Measurements from ENCODE around the gene PPP6R3.
"Not testable (repeated sequence)": the region's sequence is repeated elsewhere in the genome, so short reads cannot be mapped to it uniquely, and the experiment has no call there.

The PPP6R3 gene

DNA sequence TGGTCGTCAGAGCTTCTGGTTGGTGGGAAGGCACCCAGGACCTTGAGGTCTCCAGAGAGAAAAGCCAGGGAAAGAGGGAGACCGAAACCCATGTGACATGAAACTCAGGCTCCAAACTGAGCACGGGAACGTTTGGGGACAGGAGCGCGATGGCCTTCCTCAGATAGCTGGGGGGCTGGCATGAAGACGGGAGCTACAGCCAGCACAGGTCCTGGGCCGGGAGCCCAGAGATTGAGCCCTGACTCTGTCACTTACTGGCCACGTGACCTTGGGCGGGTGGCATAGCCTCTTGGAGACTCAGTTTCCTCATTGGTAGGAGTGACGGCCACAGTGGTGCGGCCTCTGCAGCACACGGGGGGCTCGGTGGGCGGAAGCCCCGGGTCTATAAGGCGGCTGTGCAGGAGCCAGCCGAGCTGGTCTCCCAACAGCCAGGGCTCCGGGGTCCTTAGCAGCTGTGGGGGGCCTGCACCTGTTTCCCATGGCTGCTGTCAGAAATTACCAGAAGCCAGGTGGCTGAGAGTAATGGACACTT, 36.4 kb upstream of the PPP6R3 start:
- Histone ChIP-seq H3K4me3 (ENCODE audit: low read length in 2 of 2) (no peak overlapping the region), H3K36me3 (ENCODE audit: control insufficient read depth in 2 of 2, insufficient read depth in 2 of 2, low read length in 2 of 2) (peaks cover 42 to 48% of the 10 kb centered on the region in 2 donors), H3K27ac (ENCODE audit: low read depth in 2 of 2, low read length in 2 of 2) (no peak overlapping the region), H3K27me3 (ENCODE audit: control insufficient read depth in 2 of 2, insufficient read depth in 2 of 2, low read length in 2 of 2) (no peaks in the 10 kb centered on the region), H3K9ac (ENCODE audit: low read depth in 1 of 2, low read length in 2 of 2) (no peak overlapping the region), H3K4me1 (ENCODE audit: control insufficient read depth in 2 of 2, insufficient read depth in 2 of 2, low read length in 2 of 2) (no peaks in the 10 kb centered on the region), H3K9me3 (ENCODE audit: control insufficient read depth in 2 of 2, low read length in 2 of 2) (no peaks in the 10 kb centered on the region)

DNA sequence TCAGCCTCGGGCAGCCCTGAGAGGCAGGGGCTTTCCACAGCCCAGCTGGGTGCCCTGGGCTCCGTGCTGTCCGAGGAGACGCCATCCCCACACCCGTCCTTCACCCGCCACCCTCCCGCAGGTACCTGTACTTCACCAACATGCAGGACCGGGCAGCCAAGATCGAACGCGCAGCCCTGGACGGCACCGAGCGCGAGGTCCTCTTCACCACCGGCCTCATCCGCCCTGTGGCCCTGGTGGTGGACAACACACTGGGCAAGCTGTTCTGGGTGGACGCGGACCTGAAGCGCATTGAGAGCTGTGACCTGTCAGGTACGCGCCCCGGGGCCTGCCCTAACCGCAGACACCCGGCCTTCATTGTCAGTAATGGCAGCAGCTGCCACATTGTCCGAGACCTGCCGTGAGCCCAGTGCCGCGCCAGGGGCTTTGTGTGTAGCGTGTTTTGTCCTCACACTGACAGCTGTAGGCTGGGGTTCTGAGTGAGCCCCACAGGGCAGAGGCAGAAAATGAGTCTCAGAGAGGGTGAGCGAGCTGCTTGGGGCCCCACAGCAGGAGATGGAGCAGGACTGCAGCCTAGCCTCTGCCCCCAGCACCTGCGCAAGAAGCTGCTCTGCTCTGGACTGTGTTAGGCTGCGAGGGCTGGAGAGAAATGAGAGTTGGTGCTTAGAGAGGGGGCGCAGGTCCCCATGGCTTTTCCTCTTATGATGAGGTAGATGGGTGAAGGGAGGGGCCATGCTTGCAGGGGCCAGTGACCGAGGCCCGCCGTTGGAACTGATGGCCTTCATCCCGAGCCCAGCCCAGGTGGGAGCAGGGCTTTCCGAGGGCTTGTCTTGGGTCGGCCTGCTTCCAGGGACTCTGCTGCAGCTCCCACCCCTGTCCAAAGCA, 35.3 kb upstream of the PPP6R3 start:
- H3K27ac ChIP-seq (ENCODE audit: low read depth in 2 of 2, low read length in 2 of 2): no peak overlapping the region
- peaks cover 43 to 51% of the 10 kb centered on the region in 2 donors for H3K36me3 ChIP-seq (ENCODE audit: control insufficient read depth in 2 of 2, insufficient read depth in 2 of 2, low read length in 2 of 2)
- H3K27me3 ChIP-seq (ENCODE audit: control insufficient read depth in 2 of 2, insufficient read depth in 2 of 2, low read length in 2 of 2): no peaks in the 10 kb centered on the region
- H3K9ac ChIP-seq (ENCODE audit: low read depth in 1 of 2, low read length in 2 of 2): no peak overlapping the region
- H3K9me3 ChIP-seq (ENCODE audit: control insufficient read depth in 2 of 2, low read length in 2 of 2): peaks cover 0 to 4% of the 10 kb centered on the region in 2 donors
- no peaks in the 10 kb centered on the region for H3K4me1 ChIP-seq (ENCODE audit: control insufficient read depth in 2 of 2, insufficient read depth in 2 of 2, low read length in 2 of 2)
- no peak overlapping the region for H3K4me3 ChIP-seq (ENCODE audit: low read length in 2 of 2)

GRCh38 chr11:68425866-68426380, 34.6 kb upstream of the PPP6R3 start:
- Histone ChIP-seq H3K4me3 (ENCODE audit: low read length in 2 of 2) (no peak overlapping the region), H3K9me3 (ENCODE audit: control insufficient read depth in 2 of 2, low read length in 2 of 2) (peaks cover 0 to 4% of the 10 kb centered on the region in 2 donors), H3K36me3 (ENCODE audit: control insufficient read depth in 2 of 2, insufficient read depth in 2 of 2, low read length in 2 of 2) (peaks cover 41 to 54% of the 10 kb centered on the region in 2 donors), H3K4me1 (ENCODE audit: control insufficient read depth in 2 of 2, insufficient read depth in 2 of 2, low read length in 2 of 2) (peaks cover 4% of the 10 kb centered on the region in 2 donors), H3K27me3 (ENCODE audit: control insufficient read depth in 2 of 2, insufficient read depth in 2 of 2, low read length in 2 of 2) (no peaks in the 10 kb centered on the region), H3K27ac (ENCODE audit: low read depth in 2 of 2, low read length in 2 of 2) (no peak overlapping the region), H3K9ac (ENCODE audit: low read depth in 1 of 2, low read length in 2 of 2) (no peak overlapping the region)

DNA sequence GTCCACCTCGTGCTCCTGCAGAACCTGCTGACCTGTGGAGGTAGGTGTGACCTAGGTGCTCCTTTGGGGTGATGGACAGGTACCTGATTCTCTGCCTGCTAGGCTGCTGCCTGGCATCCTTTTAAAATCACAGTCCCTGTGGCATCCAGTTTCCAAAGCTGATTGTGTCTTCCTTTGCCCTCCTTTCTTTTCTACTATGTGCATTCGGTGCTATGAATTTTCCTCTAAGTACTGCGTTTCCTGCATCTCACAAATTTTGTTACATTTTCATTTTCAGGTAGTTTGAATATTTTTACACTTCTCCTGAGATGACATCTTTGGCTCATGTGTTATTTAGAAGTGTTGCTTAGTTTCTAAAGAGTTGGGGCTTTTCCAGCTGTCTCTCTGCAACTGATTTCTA, 30.9 kb upstream of the PPP6R3 start:
- Histone ChIP-seq H3K4me3 (ENCODE audit: low read length in 2 of 2) (no peak overlapping the region), H3K4me1 (ENCODE audit: control insufficient read depth in 2 of 2, insufficient read depth in 2 of 2, low read length in 2 of 2) (peaks cover 5 to 6% of the 10 kb centered on the region in 2 donors), H3K27me3 (ENCODE audit: control insufficient read depth in 2 of 2, insufficient read depth in 2 of 2, low read length in 2 of 2) (no peaks in the 10 kb centered on the region), H3K9me3 (ENCODE audit: control insufficient read depth in 2 of 2, low read length in 2 of 2) (peaks cover 0 to 4% of the 10 kb centered on the region in 2 donors), H3K27ac (ENCODE audit: low read depth in 2 of 2, low read length in 2 of 2) (peak overlapping the region in 1 of 2 donors; percentile 29), H3K9ac (ENCODE audit: low read depth in 1 of 2, low read length in 2 of 2) (no peak overlapping the region), H3K36me3 (ENCODE audit: control insufficient read depth in 2 of 2, insufficient read depth in 2 of 2, low read length in 2 of 2) (peaks cover 49 to 67% of the 10 kb centered on the region in 2 donors)

DNA sequence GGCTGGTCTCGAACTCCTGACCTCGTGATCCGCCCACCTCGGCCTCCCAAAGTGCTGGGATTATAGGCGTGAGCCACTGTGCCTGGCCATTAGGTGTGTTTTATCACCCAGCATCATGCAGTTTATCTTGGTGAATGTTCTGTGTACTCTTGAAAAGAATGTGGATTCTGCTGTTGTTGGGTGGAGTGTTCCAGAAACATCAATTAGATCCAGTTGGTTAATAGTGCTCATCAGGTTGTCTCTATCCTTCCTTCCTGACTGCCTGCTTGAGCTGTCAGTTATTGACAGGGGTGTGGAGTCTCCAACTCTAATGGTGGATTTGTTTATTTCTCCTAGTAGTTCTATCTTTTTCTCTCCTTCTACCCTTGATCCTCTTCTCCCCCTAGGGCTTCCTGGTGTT, 30.2 kb upstream of the PPP6R3 start:
- Histone ChIP-seq H3K36me3 (ENCODE audit: control insufficient read depth in 2 of 2, insufficient read depth in 2 of 2, low read length in 2 of 2) (peaks cover 48 to 66% of the 10 kb centered on the region in 2 donors), H3K9me3 (ENCODE audit: control insufficient read depth in 2 of 2, low read length in 2 of 2) (peaks cover 0 to 4% of the 10 kb centered on the region in 2 donors), H3K4me1 (ENCODE audit: control insufficient read depth in 2 of 2, insufficient read depth in 2 of 2, low read length in 2 of 2) (peaks cover 5 to 6% of the 10 kb centered on the region in 2 donors), H3K27ac (ENCODE audit: low read depth in 2 of 2, low read length in 2 of 2) (peak overlapping the region; percentile 29 to 81), H3K27me3 (ENCODE audit: control insufficient read depth in 2 of 2, insufficient read depth in 2 of 2, low read length in 2 of 2) (no peaks in the 10 kb centered on the region), H3K4me3 (ENCODE audit: low read length in 2 of 2) (no peak overlapping the region), H3K9ac (ENCODE audit: low read depth in 1 of 2, low read length in 2 of 2) (no peak overlapping the region)

DNA sequence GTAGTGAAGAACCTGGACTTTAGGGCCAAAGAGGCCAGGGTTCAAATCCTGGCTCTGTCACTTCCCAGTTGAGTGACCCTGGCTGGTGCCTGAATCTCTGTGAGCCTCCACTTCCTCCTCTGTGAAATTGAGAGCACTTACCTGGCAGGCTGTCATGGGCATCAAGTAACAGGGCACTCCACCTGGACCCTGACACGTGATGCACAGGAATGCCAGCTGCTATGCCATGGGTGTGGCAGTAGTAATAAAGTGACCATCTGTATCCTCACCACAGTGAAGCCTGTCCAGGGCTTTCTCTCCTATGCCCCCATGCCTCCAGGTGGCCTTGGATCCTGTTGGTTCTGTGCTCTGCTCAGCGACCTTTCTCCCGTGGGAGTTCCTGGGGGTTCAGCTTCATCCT, 29.8 kb upstream of the PPP6R3 start:
- H3K9ac ChIP-seq (ENCODE audit: low read depth in 1 of 2, low read length in 2 of 2): no peak overlapping the region
- no peaks in the 10 kb centered on the region for H3K27me3 ChIP-seq (ENCODE audit: control insufficient read depth in 2 of 2, insufficient read depth in 2 of 2, low read length in 2 of 2)
- H3K9me3 ChIP-seq (ENCODE audit: control insufficient read depth in 2 of 2, low read length in 2 of 2): peaks cover 0 to 4% of the 10 kb centered on the region in 2 donors
- no peak overlapping the region for H3K4me3 ChIP-seq (ENCODE audit: low read length in 2 of 2)
- peak overlapping the region; percentile 29 to 81 for H3K27ac ChIP-seq (ENCODE audit: low read depth in 2 of 2, low read length in 2 of 2)
- H3K4me1 ChIP-seq (ENCODE audit: control insufficient read depth in 2 of 2, insufficient read depth in 2 of 2, low read length in 2 of 2): peaks cover 5 to 6% of the 10 kb centered on the region in 2 donors
- peaks cover 45 to 63% of the 10 kb centered on the region in 2 donors for H3K36me3 ChIP-seq (ENCODE audit: control insufficient read depth in 2 of 2, insufficient read depth in 2 of 2, low read length in 2 of 2)

DNA sequence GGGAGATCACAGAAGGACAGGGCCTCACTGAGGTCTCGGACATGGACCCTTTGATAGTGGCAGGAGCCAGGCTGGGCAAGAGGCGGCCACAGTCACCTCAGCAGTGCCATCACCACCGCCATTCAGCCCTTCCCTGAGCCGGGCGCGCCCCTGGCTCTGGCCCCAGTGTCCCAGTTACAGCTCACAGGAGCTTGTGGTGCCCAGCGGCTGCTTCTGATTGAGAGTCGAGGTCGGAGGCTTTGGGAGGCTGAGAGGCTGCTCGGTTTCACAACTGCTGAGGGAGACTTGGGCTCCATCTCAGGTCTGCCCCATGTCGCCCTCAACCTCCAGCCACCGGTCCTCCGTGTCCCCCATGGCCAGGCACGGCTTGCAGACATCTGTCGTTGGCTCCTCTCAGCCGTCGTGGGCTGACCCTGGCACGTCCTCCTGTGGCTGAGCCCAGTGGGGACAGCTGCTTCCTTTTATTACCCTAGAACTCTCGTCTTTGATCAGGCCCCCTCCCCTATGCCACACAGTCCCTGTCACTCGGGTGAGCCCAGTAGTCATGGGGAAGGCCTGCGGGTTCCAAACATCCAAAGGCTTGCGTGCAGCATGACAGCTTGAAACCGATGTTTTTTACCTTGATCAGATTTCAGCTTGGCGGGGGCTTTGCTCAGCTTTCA, 28.4 kb upstream of the PPP6R3 start:
- peaks cover 0 to 4% of the 10 kb centered on the region in 2 donors for H3K9me3 ChIP-seq (ENCODE audit: control insufficient read depth in 2 of 2, low read length in 2 of 2)
- H3K9ac ChIP-seq (ENCODE audit: low read depth in 1 of 2, low read length in 2 of 2): no peak overlapping the region
- H3K27ac ChIP-seq (ENCODE audit: low read depth in 2 of 2, low read length in 2 of 2): no peak overlapping the region
- H3K4me1 ChIP-seq (ENCODE audit: control insufficient read depth in 2 of 2, insufficient read depth in 2 of 2, low read length in 2 of 2): peaks cover 5 to 6% of the 10 kb centered on the region in 2 donors
- H3K27me3 ChIP-seq (ENCODE audit: control insufficient read depth in 2 of 2, insufficient read depth in 2 of 2, low read length in 2 of 2): no peaks in the 10 kb centered on the region
- H3K4me3 ChIP-seq (ENCODE audit: low read length in 2 of 2): no peak overlapping the region
- H3K36me3 ChIP-seq (ENCODE audit: control insufficient read depth in 2 of 2, insufficient read depth in 2 of 2, low read length in 2 of 2): peaks cover 47 to 57% of the 10 kb centered on the region in 2 donors

DNA sequence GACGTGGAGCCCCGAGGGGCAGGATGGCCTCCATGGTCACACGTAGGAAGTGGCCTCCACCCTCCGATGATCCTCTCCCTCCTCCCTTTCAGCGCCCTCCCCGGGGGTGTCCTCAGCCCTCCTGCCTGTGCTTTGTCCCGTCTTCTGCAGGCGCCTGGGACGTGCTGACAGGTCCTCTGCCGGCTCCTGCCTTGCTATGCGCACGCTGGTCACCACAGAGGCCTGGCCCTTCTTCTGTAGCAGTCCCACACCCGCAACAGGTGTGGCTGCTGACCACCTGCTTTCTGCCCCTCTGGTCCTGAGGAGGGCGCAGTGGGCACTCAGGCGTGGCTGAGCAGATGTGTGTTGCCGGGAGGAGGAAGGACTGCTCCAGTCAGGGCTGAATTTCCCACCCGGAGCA, 27.7 kb upstream of the PPP6R3 start:
- Histone ChIP-seq H3K27ac (ENCODE audit: low read depth in 2 of 2, low read length in 2 of 2) (no peak overlapping the region), H3K27me3 (ENCODE audit: control insufficient read depth in 2 of 2, insufficient read depth in 2 of 2, low read length in 2 of 2) (no peaks in the 10 kb centered on the region), H3K4me1 (ENCODE audit: control insufficient read depth in 2 of 2, insufficient read depth in 2 of 2, low read length in 2 of 2) (peaks cover 5 to 6% of the 10 kb centered on the region in 2 donors), H3K9ac (ENCODE audit: low read depth in 1 of 2, low read length in 2 of 2) (no peak overlapping the region), H3K4me3 (ENCODE audit: low read length in 2 of 2) (no peak overlapping the region), H3K9me3 (ENCODE audit: control insufficient read depth in 2 of 2, low read length in 2 of 2) (peaks cover 0 to 4% of the 10 kb centered on the region in 2 donors), H3K36me3 (ENCODE audit: control insufficient read depth in 2 of 2, insufficient read depth in 2 of 2, low read length in 2 of 2) (peaks cover 49 to 60% of the 10 kb centered on the region in 2 donors)

DNA sequence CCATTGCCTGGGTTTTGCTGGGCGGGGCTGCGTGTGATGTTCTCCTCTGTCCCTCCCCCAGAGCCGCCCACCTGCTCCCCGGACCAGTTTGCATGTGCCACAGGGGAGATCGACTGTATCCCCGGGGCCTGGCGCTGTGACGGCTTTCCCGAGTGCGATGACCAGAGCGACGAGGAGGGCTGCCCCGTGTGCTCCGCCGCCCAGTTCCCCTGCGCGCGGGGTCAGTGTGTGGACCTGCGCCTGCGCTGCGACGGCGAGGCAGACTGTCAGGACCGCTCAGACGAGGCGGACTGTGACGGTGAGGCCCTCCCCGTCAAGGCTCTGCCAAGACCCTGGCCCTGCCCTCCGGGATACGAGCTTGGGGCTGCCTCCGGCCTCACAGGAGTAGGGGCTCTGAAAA, 27.0 kb upstream of the PPP6R3 start:
- Histone ChIP-seq H3K27me3 (ENCODE audit: control insufficient read depth in 2 of 2, insufficient read depth in 2 of 2, low read length in 2 of 2) (no peaks in the 10 kb centered on the region), H3K9me3 (ENCODE audit: control insufficient read depth in 2 of 2, low read length in 2 of 2) (peaks cover 0 to 4% of the 10 kb centered on the region in 2 donors), H3K36me3 (ENCODE audit: control insufficient read depth in 2 of 2, insufficient read depth in 2 of 2, low read length in 2 of 2) (peaks cover 50 to 61% of the 10 kb centered on the region in 2 donors), H3K4me3 (ENCODE audit: low read length in 2 of 2) (no peak overlapping the region), H3K27ac (ENCODE audit: low read depth in 2 of 2, low read length in 2 of 2) (no peak overlapping the region), H3K9ac (ENCODE audit: low read depth in 1 of 2, low read length in 2 of 2) (no peak overlapping the region), H3K4me1 (ENCODE audit: control insufficient read depth in 2 of 2, insufficient read depth in 2 of 2, low read length in 2 of 2) (peaks cover 5 to 6% of the 10 kb centered on the region in 2 donors)

- H3K4me1 ChIP-seq (ENCODE audit: control insufficient read depth in 2 of 2, insufficient read depth in 2 of 2, low read length in 2 of 2); H3K27me3 ChIP-seq (ENCODE audit: control insufficient read depth in 2 of 2, insufficient read depth in 2 of 2, low read length in 2 of 2); H3K27ac ChIP-seq (ENCODE audit: low read depth in 2 of 2, low read length in 2 of 2); H3K9me3 ChIP-seq (ENCODE audit: control insufficient read depth in 2 of 2, low read length in 2 of 2); H3K4me3 ChIP-seq (ENCODE audit: low read length in 2 of 2); H3K9ac ChIP-seq (ENCODE audit: low read depth in 1 of 2, low read length in 2 of 2): not testable (repeated sequence)
- peaks cover 53 to 64% of the 10 kb centered on the region in 2 donors for H3K36me3 ChIP-seq (ENCODE audit: control insufficient read depth in 2 of 2, insufficient read depth in 2 of 2, low read length in 2 of 2)
Measured at GRCh38 chr11:68434159-68434558, 26.4 kb upstream of the PPP6R3 start.
